NCI-H82 treated with DMSO at 0.1 percent for 48 hours (cell line): Measurements from ENCODE around the gene TPM3.
"Not testable (repeated sequence)": the region's sequence is repeated elsewhere in the genome, so short reads cannot be mapped to it uniquely, and the experiment has no call there.

ENCODE experiments used
- DNase-seq: peaks from one replicate; lab custom pipeline; 2025; ENCODE audit not compliant: unreplicated experiment; lab: John Stamatoyannopoulos, UW

The TPM3 gene

DNA sequence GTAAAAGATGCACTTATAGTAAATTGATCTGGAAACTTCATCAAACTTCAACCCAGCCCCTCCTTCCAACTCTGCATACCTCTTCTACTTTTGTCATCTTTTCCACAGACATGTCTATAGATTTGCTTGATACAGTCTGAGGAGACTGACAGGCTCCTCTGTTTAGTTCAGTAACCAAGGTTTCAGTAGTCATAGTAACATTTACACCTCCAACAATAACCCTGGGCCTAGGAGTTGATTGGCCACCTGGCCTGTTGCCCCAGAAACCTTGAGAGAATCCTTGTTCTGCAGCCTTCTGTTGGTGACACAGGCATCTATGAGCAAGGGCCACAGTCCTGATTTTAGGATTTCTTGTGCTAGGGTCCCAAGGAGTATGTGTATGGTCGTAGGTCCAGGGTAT, 14.3 kb upstream of the TPM3 start, which contains the start of gene CFAP141:
TSS of gene CFAP141 (minus strand) at position 138 of the 400 bp plus-strand sequence. CDS start at position 112, 26 bp downstream.
- no peak for DNase-seq

DNA sequence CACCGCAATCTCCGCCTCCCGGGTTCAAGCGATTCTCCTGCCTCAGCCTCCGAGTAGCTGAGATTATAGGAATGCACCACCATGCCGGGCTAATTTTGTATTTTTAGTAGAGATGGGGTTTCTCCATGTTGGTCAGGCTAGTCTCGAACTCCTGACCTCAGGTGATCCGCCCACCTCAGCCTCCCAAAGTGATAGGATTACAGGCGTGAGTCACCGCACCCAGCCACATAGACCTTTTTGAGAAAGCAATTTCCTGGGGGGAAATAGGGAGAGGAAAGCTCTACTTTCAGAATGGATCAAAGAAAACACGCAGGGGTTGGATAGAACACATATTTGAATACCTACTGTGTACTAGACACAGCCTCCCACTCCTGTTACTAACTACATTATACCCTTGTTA, 13.9 kb upstream of the TPM3 start:
- DNase-seq: not testable (repeated sequence)

DNA sequence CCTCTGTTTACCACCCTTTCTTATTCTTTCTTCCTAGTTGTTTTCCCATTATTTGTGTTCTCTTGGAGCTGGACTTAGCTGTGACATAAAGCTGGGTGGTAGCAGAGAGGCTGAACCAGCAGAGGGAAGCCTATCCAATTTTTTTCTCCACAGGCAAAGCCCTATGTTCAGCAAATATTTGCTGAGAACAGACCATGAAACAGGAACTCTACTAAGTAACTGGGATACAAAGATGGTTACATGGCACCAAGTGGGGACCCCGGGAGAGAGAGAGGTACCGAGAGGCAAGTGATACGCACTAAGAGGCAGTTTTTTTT, 7.6 kb upstream of the TPM3 start:
- no peak for DNase-seq

DNA sequence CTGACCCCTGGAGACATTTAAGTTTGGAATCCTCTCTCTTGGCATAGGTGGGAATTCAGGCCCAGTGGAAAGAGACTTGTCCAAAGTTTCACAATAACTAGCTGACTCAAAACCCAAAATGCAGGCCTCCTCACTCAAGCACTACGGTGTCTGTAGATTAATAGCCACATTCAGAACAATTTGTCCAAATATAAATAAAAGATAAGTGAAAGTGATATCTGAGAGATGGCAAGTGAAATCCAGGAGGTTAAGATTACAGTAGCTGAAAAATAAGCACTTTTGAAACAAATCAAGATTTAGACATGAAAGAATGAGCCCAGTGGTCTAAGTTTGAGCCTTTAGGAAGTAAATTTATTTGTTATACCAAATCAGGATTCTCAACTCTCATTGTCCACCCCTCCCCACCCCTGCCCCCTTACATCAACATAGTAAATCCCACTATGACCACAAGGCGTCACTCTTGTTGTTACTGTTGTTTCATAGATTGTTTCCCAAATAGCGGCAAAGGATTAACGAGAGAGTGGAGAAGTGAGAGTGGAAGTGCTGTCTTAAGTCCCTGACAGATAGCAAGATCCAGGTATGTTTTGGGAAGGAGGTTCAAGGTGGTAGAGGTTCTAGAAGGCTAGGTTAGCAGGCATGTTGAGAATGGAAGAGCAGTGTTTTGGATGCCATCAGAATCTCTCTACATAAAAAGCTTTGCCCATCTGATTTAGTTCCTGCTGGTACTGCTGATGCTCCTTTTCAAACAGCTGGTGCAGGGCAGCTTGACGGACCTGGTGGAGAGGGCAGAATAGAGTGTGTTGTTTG, 7.1 kb upstream of the TPM3 start:
- DNase-seq: peak; percentile 76

DNA sequence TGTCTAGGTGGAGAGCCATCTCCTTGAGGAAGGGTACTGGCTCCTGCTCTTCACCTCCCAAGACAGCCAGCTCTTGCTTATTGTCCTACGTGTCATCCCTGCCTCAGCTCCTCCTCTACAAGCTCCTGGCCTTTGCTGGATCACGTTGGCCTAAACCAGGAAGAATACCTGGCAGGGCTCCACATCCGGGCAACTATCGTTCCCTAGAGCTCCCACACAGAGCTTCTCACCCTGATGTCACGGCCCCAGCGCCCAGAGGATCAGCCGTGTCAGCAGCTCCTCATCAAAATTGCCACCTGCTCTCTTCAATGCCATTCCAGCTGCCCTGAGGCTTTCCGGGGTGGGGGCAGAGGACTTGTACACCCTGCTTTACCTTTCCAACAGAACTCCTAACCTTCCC, 1.9 kb upstream of the TPM3 start:
- no peak for DNase-seq

DNA sequence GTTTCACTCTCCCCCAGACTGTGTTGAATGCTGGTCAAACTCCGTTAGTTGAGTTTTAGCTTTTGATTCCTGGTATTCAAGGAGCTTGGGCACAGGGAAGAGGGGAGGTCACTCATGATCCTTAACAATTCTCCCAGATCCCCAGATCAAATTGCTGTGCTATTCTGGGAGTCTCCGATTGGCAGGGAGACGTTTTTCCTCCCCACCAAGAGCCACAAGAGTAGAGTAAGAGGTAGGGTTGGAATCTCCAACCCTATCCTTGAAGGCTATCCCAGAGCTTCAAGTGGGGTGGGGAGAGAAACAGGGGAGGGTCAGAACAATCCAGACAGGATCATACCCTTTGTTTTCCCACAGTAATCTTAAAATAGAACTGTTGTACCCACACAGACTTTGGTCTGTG, 576 bp upstream of the TPM3 start:
- no peak for DNase-seq

DNA sequence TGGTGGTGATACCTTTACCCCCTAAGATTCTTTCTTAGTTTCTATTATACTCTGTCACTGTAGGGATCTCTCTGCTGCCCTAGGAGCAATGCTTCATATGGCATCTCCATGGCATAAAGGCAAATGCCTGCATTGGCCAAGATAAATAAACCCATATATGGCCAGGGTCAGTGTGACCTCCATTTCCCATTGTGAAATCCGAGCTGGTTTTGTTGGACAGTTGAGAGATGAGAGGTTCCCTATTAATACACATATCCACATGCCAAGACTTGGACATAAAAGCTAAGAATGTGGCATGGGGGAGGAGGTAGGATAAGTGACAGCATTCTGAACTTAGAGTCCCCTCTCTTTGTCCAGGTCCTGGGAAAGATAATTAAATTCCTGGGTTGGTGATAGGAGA, 1.4 kb downstream of the TPM3 start:
- DNase-seq: no peak

DNA sequence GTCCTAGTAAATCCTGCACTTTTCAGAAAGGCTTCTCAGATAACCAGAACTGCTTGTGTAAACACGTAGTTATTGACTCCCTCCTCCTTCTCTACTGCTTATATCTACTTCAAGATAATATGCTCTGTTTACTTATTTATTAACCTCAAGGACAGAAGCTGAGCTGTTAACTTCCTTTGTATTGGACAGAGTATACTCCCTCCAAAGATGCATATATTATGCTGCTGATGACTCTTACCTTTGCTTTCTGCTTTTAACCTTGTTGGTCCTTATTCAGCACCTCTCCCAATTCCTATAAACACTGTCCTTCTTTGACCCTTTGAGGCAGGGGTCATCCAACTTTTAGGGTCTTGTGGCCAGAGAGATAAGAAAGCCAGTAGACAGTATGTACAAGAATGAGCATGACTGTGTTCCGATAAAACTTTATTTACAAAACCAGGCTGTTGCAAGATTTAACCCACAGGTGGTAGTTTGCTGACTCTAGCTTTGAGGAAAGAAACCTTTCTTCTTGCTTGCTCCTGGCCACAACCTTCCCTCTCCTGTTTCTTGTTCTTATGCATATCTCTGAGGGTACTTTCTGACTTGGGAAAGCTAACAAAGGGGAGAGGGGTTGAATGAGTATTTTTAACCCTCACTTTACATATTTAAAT, 4.9 kb downstream of the TPM3 start:
- DNase-seq: no peak

DNA sequence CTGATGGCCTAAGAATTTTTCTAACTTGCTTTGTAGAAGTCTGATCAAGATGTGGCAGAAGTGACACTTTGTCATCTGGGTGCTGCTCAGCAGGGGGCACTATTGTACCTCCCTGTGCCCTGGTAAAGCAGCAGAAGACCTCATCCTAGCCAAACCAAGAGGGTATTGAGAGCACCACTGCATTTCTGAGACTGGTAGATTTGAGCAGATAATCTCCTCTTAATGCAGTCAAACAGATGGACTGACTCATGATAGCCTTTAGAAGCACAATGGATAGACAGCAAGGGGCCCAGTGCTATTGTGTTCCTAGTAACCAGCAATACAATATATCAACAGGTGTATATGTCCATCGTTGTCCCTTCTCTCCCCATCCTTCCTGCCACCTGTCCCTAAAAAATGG, 5.7 kb downstream of the TPM3 start:
- DNase-seq: peak; percentile 99

DNA sequence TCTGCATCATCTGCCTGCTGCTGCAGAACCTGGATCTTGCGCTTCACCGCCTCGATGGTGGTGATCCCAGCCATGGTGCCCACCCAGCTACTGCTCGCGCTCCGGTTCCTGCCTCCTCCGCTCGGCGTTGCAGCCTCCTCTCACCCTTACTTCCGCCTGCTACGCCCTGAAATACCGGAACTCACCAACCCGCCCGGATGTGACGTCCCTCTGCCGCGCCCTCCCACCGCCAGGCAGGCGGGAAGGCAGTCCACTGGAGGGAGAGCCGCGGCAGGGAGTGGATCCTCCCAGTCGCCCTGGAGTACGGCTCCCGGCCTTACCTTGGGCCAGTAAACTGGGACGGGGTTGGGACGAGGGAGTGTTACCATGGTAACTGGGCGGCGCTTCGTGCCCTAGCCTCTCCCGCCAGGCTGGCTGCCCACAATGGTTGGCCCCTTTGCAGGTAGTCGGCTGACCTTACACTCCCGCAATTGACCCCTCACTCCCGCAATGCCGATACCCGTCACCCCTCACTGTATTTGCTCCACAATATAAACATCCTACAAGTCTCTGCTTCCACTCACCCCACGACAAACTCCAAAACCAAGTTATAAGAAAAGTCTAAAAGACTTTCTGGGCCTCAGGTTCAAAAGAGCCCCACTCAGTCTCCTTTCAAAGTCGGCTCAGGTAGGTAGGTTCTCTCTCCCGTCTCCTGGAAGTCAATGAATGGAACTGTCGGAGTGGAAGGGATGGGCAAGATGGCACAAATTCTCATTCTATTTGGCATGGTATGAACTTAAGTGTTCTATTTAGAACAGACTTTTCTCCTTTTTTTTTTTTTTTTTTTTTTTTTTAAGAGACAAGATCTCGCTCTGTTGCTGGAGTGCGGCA, 8.6 kb downstream of the TPM3 start:
- peak; percentile 94 for DNase-seq

DNA sequence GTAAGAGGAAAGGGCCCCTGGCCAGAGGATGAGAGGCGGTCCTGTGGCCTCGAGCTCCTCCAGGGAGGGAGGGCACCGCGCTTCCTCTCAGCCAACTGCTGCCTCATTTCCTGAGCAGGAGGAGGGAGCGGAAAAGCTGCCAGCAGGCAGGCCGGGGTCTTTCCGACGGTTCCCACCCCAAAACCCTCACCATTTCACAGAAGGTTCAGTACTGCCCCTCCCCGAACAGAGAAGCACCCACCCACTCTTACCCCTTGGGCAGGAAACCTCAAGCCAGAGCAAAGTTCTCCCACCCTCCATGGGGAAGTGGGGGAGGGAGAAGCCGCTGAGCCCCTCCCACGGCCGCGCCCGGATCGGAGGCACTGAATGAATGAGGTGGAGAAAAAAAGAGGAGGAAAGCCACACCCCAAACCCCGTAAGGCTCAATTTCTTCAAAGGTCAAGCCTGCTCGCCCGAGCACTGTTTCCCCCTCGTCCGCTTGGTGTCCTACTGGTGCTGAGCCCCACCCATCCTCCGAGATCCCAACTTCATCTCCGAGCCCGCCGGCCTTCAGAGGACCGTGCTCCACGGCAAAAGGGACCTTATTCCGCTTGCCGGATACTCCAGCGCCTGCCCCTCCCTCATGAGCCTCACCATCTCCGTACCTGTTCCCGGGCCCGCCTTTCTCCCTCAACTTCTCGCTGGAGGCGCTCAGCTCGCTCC, 9.4 kb downstream of the TPM3 start:
- DNase-seq: no peak

DNA sequence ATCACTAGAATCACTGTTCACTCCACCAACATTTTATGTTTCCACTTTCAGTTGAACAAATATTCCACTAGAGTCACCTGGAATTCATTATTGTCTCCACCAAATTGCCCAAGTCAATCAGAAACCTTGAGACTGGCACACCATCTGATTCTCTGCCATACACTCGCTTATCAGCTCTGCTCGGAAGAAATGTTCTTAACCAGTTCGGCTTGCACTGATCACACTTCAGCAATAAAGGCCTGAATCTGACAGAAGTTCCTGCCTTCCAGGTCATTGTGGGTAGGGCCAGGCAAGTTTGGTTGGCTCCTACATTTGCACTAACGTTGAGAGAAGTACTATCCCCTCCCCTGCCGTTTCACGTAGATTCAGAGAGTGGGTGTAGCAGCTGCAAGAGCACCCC, 10.0 kb downstream of the TPM3 start:
- DNase-seq: no peak

DNA sequence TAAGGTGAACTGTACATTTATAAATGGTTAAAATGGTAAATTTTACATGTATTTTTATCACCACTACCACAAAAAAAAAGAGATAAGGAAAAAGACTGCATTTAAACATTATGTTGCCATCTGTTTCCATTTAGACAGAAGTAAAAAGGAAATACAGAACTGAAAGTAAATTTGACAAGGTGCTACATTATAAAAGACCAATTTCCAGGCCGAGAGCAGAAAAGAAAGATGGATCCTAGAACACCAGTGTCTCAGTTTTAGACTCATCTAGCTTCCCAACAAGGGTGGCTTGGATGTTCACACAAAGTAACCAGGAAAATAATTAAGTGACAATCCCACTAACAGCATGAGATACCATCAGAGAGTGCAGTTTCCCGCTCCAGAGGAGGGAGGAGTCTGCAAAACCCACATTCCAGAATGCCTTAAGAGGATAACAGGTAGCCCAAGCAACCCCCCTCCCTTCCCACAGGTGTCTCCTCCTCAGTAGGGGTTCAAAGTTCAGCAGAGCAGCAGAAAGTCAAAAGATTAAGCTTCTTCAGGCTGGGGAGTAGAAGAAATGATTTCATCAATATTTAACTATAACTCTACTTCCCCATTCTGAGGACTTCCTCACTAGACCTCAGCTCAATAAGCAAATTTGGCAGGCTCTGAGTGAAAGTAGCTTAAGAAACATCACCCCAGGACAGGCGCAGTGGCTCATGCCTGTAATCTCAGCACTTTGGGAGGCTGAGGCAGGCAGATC, 11.8 kb downstream of the TPM3 start:
- DNase-seq: no peak

DNA sequence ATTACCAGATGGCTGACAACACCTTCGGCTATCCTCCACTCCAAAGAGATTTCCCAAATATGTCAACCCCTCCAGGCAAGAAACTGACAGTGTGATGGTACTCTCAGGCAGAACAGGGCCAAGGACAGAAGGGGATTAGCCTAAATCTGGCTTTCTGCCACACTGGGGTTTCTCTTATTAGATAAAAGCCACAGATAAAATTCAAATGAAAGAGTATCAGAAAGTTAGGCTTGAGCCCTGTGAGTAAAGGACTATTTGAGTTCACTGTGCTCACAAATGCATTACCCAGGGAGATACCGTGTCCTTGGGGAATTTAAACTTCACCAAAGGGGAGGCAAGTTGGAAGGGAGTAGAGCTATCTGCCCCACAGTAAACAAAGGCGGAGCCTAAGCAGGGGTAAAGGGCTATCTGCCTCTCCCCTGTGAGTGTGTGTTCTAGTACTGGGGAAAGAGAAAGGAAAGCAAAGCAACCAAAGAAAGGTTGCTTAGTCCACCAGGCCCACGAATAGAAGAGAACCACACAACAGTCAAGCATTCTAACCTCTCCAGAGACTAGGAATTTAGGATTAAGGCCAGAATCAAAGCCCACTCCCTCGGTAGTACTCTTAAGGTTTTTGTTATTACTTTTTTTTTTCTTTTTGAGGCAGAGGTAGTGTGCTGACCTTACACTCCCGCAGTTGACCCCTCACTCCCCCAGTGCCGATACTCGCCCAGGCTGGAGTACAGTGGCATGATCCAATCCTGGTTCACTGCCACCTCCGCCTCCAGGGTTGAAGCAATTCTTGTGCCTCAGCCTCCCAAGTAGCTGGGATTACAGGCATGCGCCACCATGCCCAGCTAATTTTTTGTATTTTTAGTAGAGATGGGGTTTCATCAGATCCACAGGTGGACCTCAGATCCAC, 12.7 kb downstream of the TPM3 start:
- peak; percentile 94 for DNase-seq

DNA sequence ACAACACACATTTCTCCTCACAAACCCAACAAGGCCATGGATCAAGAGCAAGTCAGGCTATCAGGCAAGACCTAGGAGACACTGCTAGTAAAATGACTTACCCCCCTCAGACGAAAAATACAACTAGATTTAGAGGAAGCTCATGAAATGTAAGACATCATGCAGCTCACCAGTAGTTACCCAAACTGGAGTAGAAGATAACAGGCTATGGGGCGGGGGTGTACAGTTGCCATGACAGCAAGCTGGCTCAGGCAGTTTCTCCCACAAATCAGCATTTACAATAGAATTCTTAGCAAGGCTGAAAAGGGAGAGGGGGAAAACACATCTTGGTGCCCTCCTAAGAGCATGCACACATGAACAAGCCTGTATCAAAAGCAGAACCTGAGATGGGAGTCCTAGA, 13.9 kb downstream of the TPM3 start:
- no peak for DNase-seq

DNA sequence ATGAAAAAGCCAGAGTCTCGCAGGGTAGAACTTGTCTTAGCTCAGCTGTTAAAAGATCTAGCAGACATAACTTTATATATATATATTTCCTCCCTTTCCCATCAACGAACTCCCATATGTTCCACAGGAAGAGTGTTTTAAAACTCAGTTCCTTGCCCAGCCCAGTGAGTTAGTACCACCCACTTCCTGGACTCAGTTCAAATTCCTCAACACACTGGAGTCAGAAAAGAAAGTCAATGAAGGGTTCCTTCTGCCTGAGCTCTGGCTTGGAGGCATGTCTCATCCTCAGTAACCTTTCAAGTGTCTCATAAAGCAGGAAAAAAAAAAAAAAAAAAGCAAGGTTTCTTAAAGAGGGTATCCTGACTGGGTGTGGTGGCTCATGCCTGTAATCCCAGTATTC, 15.6 kb downstream of the TPM3 start:
- no peak for DNase-seq

DNA sequence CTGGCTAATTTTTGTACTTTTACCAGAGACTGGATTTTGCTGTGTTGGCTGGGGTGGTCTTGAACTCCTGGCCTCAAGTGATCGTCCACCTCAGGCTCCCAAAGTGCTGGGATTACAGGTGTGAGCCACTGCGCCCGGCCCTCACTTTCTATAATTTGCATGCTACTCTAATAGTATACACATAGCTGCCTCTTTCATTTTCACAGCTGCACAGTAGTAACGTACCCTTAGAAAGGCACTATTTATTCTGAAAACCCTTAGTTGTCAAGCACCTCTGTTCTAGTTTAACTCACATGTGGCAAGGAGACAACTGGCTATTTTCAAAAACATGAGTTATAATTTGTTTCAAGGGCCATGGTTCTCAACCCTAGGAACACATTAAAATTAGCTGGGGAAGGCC, 17.2 kb downstream of the TPM3 start:
- no peak for DNase-seq

DNA sequence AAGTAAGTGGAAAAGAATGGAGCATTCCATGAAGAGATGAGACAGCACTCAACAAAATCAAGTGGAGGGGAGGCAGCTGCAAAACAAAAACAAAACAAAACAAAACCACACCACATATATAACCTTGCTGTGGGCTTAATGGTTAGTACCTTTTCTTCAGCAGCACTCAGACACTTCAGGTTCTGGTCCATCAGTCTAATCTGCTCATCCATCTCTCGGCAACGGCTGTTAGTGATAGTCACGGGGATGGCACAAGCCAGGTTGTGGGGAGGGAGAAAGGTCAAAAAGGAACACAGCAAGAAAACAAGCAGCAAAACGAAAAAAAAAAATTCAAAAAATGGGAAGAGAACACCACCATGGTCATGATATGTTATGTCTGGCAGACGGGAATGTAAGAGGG, 20.0 kb downstream of the TPM3 start:
- DNase-seq: no peak

DNA sequence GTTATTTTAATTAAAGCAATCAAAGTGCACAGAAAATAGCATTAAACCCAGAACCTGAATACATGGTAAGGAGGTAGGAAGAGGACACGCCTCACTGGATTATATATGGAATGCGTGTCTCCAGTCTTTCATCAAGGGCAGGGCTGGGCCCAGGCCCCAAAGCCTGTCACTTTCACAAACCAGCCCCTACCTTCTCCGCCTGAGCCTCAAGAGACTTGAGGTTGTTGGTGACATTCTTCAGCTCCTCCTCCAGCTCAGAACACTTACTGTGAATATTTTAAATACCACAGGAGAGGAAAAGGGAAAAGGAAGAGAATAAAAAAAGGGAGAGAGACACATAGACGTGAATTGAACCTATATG, 20.7 kb downstream of the TPM3 start:
- DNase-seq: no peak
